ENCODE results near the gene CEP41.

The CEP41 gene

GRCh38 chr7:130417213-130417612 is 23.6 kb downstream of the CEP41 start:
- DNase-seq = no peak

- no peak for DNase-seq
These were observed 25.8 kb downstream of the CEP41 start for GRCh38 chr7:130415006-130415405.

GRCh38 chr7:130413201-130413600 is 27.6 kb downstream of the CEP41 start:
- DNase-seq = no peak

- no peak for DNase-seq
These were observed 29.8 kb downstream of the CEP41 start for GRCh38 chr7:130410868-130411541.

- no peak for DNase-seq
These were observed 31.1 kb downstream of the CEP41 start for GRCh38 chr7:130409712-130410072.

GRCh38 chr7:130409067-130409711 is 31.6 kb downstream of the CEP41 start:
- no peak for DNase-seq

- DNase-seq = no peak
These were observed 35.8 kb downstream of the CEP41 start for GRCh38 chr7:130405003-130405402.

GRCh38 chr7:130401578-130401977 is 39.2 kb downstream of the CEP41 start:
- DNase-seq = no peak

- DNase-seq = no peak
These were observed 39.7 kb downstream of the CEP41 start for GRCh38 chr7:130401101-130401500.

- no peak for DNase-seq
These were observed 40.7 kb downstream of the CEP41 start for GRCh38 chr7:130400120-130400572.

- no peak for DNase-seq
These were observed 42.2 kb downstream of the CEP41 start for GRCh38 chr7:130398526-130399090.

- no peak for DNase-seq
These were observed 43.1 kb downstream of the CEP41 start for GRCh38 chr7:130397758-130398073.

- no peak for DNase-seq
These were observed 43.6 kb downstream of the CEP41 start for GRCh38 chr7:130397051-130397757.

- DNase-seq = no peak
These were observed 44.7 kb downstream of the CEP41 start for GRCh38 chr7:130396109-130396508.

- no peak for DNase-seq
These were observed 45.4 kb downstream of the CEP41 start for GRCh38 chr7:130395421-130395820.

GRCh38 chr7:130394421-130395195 is 46.2 kb downstream of the CEP41 start:
- peak; percentile 30 for DNase-seq

GRCh38 chr7:130393841-130394411 is 46.9 kb downstream of the CEP41 start:
- DNase-seq = no peak

GRCh38 chr7:130393101-130393561 is 47.7 kb downstream of the CEP41 start:
- no peak for DNase-seq

GRCh38 chr7:130390486-130390885 is 50.3 kb downstream of the CEP41 start:
- DNase-seq = no peak

GRCh38 chr7:130388671-130389070 is 52.1 kb downstream of the CEP41 start:
- DNase-seq = no peak

- DNase-seq = no peak
These were observed 53.0 kb downstream of the CEP41 start for GRCh38 chr7:130387628-130388403.

GRCh38 chr7:130387306-130387627 is 53.5 kb downstream of the CEP41 start:
- no peak for DNase-seq
